AG10803 (cell line): ENCODE results near the gene DNAH9.

Source experiments
- DNase-seq: peaks from one replicate; pipeline ENCODE4 v3.0.0; 2010; ENCODE audit warnings: low read depth
- H3K4me3 ChIP-seq: 2 replicates; pipeline ENCODE4 v1.5.1; 2011; ENCODE audit warnings: mild to moderate bottlenecking, low read length, control low read depth
- TF ChIP-seq, protein P1 (sequence below): conservative IDR thresholded peaks from 2 replicates; pipeline ENCODE4 v1.5.1; 2011; ENCODE audit warnings: mild to moderate bottlenecking, low read length, control low read depth, inconsistent platforms

DNAH9 gene

DNA sequence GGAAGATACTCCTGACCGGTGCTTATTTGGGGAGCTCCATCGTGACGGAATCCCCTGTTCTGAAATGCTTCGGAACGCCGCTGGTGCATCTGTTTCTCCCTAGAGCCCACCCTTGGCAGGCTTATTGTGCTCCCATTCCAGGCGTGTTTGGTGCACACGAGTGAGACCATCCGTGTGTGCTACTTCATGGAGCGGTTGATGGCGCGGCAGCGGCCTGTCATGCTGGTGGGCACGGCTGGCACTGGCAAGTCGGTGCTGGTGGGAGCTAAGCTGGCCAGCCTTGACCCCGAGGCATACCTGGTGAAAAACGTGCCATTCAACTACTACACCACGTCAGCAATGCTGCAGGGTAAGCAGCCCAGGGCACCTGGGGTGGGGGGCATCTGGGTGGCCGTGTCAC is 170.7 kb downstream of the DNAH9 start:
- TF ChIP-seq, protein P1, sequence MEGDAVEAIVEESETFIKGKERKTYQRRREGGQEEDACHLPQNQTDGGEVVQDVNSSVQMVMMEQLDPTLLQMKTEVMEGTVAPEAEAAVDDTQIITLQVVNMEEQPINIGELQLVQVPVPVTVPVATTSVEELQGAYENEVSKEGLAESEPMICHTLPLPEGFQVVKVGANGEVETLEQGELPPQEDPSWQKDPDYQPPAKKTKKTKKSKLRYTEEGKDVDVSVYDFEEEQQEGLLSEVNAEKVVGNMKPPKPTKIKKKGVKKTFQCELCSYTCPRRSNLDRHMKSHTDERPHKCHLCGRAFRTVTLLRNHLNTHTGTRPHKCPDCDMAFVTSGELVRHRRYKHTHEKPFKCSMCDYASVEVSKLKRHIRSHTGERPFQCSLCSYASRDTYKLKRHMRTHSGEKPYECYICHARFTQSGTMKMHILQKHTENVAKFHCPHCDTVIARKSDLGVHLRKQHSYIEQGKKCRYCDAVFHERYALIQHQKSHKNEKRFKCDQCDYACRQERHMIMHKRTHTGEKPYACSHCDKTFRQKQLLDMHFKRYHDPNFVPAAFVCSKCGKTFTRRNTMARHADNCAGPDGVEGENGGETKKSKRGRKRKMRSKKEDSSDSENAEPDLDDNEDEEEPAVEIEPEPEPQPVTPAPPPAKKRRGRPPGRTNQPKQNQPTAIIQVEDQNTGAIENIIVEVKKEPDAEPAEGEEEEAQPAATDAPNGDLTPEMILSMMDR = no peak
- no peak overlapping the region for H3K4me3 ChIP-seq

DNA sequence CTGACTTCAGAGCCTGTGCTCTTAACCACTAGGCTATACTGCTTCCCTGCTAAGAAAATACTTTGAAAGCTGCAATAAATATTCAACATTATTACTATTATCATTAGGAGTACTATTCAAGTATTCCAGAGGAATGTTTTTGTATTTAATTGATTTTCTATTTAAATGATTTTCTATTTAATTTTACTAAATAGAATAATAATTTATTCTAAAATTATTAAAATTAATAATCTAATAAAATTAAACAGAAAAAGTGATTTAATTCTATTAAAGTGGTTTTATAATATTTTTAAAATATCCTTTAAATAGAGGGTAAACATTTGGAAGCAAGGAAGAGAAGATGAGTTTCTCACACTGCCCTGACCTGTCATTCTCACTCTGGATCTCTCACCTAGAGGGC is 173.8 kb downstream of the DNAH9 start:
- TF ChIP-seq, protein P1 = no peak
- no peak overlapping the region for H3K4me3 ChIP-seq
- no peak for DNase-seq

More for the DNA sequence above, 170.7 kb downstream of the DNAH9 start:
- DNase-seq = no peak

DNA sequence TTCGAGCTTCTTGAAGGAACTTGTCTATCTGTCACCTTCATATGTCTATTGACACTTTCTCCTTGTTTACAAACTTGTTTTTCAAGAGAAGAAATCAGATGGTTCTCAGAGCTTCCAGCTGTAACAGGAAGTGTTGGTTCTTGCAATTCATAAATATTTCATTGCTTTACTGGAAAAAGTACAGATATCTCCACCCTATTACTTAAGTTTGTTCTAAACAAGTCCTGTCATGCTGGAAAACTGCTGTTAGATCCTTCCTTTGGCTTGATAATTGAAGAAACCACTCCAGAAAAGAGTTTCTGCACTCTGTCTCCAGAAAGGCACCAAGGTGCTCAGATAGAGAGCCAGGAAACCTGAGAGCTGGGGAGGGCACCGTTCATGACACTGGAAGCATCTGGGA is 181.6 kb downstream of the DNAH9 start:
- TF ChIP-seq, protein P1 = no peak
- H3K4me3 ChIP-seq = no peak overlapping the region

DNA sequence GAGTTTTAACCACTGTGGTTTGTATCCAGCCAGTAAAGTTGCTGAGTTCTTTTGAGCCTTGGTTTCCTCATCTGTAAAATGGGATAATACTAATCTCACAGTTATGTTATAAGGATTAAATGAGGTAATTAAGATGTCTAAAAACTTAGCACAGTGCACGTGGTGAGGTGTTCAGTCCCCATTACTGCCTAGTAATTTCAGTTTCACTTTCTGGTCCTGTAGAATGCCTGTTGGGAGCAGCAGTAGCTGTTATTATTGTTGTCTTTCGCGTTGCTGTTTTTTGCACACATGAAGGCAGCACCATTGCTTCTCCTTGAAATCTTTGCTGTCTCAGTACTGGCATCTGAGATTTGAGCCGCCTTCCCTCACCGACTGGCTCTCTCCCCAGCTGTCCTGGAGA is 182.4 kb downstream of the DNAH9 start:
- TF ChIP-seq, protein P1 = no peak
- DNase-seq = no peak

More for the DNA sequence above, 181.6 kb downstream of the DNAH9 start:
- DNase-seq = no peak

DNA sequence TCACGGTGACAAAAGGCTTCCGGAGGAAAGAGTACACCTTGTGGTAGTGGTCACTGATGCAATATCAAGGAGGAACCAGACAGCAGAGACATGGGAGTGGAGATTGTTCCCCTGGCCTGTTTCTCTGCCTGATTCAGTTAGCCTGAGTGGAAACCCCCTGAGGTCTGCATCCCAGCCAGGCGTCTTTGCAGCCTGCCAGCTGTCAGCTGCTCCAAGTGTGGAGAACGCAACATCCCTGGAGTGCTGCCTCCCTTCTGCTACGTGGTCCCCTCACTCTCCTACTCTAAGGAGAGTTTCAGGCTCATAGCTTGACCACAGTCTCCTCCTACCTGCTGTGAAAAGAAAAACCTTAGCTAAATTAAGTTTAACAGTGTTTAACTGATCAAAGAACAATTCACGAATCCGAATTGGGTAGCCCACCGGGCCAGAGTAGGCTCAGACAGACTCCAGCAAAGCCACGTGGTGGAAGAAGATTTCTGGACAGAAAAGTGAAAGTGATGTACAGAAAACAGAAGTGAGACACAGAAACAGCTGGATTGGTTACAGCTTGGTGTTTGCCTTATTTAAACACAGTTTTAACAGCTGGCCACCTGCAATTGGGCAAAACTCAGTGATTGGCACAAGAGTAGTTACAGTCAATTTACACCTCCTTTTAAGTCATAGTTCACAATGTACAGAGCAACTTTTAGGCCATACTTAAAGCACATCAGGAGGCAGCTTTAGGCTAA is 188.6 kb downstream of the DNAH9 start:
- no peak for DNase-seq
- TF ChIP-seq, protein P1 = no peak
- H3K4me3 ChIP-seq = no peak overlapping the region

More for the DNA sequence above, 182.4 kb downstream of the DNAH9 start:
- H3K4me3 ChIP-seq = no peak overlapping the region

DNA sequence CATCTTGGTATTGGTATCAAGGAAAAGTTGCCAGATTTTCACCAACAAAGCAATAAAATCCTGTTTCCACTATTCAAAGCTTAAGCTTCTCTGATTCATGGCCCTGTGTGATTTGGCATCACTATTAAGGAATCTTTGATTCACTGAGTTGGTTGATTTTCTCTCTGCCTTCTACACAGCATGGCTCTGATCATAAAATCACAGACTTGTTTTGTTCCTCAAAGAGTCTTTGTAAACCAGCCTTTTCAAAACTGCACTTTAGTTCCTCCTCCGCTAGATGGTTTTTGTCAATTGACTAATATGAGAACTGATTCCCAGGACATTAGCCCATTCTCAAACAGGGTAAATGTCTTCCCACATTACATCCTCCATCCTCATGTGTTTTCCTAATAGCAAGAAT is 197.6 kb downstream of the DNAH9 start:
- TF ChIP-seq, protein P1 = no peak
- no peak overlapping the region for H3K4me3 ChIP-seq
- no peak for DNase-seq

DNA sequence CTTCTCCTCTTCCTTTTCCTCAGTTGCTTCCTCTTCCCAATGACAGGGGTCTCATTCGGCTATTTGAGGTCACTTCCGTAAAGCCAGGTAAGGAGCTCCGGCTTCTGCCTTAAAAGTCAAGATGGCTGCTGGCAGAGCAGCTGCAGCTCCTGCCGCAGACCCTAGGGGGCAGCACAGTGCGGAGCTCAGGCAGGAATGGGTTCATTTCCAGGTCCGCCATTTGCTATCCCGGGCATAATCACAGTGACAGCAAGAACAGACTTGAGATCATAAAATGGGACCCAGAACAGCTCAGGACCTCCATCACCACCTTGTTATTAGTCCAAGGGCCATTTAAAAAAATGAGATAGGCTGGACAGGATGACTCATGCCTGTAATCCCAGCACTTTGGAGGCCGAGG is 199.5 kb downstream of the DNAH9 start:
- TF ChIP-seq, protein P1 = no peak
- no peak for DNase-seq
- no peak overlapping the region for H3K4me3 ChIP-seq
